Glomerular visceral epithelial cell (primary cell): ENCODE measurements around the gene RASL11B.

Experiments used
- DNase-seq: peaks from one replicate; pipeline ENCODE4 v3.0.0-alpha.2; 2016; ENCODE audit errors: extremely low spot score

Gene RASL11B

DNA sequence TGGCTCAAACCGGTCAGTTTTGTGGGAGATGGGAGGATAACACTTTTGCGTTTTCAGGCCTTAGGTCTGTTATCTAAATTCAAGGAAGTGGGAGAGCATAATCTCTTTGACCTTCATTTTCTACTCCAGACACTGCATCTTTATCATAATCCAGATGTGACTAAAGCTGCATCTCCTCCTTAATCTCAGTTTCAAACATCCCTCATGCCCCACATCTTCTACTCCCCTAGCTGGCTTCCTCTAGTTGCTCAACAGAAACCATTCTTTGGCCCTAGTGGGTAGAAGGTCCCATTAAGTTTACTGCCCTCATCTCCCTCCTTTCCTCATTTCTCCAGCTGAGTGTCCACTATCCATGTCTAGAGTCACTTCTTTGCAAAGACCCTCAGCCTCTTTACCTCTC, 18.8 kb upstream of the RASL11B start:
- DNase-seq = no peak

GRCh38 chr4:52843958-52844357, 18.2 kb upstream of the RASL11B start:
- no peak for DNase-seq

- DNase-seq = no peak
Measured at GRCh38 chr4:52844596-52844995, 17.5 kb upstream of the RASL11B start.

DNA sequence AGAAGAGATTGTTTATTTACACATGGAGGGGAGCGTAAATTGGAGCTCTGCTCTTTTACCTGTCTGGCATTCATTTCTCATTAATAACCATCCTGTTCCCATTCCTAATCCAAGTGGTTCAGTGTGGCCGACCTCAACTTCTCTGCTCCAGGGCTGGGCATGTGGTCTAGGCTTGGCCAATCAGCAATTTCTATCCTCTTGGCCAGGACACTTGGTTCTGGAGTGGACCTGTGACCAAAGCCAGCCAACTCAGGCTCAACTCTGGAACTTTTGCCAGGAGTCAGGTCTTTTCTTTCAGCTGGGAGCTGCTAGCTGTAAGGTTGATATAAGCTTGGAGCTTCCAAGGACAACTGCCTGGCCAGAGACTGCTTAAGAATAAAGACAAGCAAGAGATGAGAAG, 15.6 kb upstream of the RASL11B start:
- no peak for DNase-seq

GRCh38 chr4:52848254-52848653, 13.9 kb upstream of the RASL11B start:
- DNase-seq = no peak

DNA sequence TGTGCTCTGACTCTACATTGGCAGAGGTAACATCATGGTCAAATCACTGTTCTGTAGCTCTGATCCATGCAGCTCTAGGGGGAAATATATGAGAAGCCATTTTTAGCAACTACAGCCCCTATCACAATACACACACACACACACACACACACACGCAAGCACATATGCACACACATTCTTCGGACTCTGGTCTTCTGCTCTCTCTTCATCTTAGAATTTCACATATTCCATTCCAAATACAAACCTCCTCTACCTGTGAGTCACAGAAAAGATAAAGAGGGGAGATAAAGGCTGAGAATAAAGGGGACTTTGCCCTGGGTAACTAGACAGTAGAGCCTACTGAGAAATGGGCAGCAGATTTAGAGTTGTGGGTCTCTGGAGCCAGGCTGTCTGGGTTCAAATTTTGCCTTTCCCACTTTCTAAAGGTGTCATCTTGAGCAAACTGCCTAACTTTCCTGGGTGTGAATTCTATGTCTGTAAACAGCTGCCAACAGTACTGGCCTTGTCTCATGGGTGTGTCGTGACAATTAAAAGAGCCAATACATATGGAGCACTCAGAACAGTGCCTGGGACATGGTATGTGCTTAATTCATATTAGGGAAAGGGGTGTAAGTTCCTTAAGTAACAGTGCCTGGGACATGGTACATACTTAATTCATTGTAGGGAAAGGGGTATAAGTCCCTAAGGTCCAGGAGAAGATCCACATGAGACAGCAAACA, 11.6 kb upstream of the RASL11B start:
- no peak for DNase-seq

DNA sequence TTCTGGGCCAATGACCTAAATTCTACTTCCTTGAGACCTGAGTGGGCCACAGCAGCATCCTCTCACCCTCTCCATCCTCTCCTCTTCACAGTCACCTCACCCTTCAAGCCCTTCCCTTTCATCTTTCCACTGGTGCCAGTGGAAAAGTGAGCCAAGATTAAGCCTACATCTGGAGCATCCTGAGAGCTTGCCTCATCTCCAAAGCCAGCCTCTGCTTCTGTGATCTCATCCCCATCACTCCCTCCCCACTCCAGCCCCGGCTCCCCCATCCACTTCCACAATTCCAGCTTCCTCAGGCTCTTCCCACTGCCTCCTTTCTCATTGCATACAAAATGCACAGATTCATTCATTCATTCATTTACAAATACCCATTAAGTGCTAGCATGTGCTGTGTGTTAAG, 10.1 kb upstream of the RASL11B start:
- no peak for DNase-seq

GRCh38 chr4:52852711-52853110, 9.4 kb upstream of the RASL11B start:
- no peak for DNase-seq

DNA sequence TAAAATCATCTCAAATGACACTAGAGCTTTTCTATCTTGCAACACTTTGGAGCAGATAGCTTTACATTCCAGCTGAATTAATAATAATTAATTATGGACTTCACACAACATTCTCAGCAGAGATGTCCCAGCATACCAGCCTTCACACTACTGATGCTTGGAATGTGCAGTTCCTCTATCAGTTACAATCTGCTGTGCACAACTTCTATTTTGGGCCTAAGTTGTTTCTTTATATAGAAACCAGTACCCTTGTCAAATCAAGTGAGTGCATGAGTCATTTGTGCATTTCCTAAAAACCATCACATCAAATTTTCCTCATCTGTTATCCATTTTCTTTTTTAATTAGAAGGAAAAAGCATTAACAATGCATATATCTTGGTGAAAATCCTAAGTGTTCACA, 8.8 kb upstream of the RASL11B start:
- no peak for DNase-seq

GRCh38 chr4:52856801-52857200, 5.3 kb upstream of the RASL11B start:
- DNase-seq = no peak

GRCh38 chr4:52860361-52860760, 1.8 kb upstream of the RASL11B start:
- no peak for DNase-seq

DNA sequence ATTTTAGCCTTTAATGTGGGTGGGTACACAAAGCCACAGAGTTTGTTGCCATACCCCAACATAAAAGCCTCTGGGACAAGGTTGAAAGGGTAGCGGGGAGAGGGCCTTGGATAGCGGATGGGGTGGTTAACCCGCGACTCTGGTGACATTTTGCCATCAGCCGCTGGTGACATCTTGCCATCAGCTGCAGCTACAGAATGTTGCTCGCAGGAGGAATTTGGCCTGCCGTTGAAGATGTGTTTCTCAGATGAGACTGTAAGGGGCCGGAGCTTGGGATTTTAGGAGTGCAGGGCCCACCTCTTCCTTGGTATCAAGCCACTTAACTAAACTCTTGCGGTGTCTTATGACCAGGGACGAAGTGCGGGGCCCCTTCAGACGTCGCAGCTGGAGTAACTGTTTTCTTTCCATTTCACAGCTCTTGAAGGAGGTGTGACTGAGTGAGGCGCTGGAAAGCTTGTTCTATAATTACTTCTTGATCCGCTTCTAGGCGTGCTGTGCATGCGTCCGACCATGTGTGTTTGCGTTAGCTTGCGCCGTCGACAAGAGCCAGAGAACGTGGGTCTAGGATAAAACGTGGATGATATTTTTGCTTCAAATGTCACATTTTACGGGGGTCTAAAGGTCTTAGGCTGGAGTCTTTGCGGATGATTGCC, 820 bp upstream of the RASL11B start:
- DNase-seq = no peak

DNA sequence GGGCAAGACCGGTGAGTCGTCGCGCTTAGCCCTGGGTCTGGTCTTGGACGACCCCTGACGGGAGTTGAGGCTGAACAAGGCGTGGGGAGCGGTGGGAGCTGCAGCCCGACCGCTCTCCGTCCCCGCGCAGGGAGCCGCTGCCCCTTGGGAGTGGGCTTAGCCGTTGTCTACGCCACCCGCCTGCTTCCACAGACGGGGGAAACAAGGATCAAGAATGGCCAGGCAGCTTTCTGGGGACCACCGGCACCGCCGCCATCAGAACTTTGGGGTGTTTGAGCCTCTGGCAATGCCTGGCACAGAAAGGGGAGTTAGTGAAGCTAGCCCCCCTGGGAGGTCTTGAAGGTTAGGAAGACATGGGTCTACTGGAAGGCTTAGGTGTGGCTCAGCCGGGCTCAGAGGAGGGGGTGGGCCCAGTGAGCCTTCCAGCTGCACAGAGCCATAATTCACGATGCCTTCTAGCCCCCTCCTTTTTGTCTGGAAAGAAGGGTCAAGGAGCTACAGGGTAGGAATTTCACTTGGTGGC, 583 bp downstream of the RASL11B start:
- DNase-seq = no peak

GRCh38 chr4:52863324-52863723, 1.2 kb downstream of the RASL11B start:
- DNase-seq = no peak

DNA sequence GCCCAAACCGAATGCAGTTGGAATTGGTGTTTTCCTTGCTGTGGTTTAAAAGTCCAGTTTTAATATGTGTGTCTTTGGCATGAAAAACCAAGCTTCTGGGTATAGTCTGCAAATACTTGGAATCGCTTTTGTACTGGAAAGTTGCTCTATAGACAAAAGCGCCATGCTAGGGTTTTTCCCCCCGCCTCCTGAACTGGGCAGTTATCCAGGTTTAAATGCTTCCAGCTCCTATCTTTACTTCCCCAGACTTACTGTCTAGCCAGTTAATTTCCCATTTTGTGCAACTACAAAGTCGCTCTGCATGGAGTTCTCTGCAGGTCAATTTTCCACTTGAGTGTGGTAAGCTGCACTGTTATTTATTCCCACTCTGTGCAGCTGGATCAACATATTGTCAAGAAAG, 2.7 kb downstream of the RASL11B start:
- no peak for DNase-seq

DNA sequence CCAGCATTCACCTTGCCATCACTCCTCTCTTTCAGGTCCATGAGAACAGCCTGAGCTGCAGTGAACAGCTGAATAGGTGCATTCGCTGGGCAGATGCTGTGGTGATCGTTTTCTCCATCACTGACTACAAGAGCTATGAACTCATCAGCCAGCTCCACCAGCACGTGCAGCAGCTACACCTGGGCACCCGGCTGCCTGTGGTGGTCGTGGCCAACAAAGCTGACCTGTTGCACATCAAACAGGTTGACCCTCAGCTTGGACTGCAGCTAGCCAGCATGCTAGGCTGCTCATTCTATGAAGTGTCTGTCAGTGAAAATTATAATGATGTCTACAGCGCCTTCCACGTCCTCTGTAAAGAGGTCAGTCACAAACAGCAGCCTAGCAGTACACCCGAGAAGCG, 3.2 kb downstream of the RASL11B start:
- DNase-seq = no peak

- DNase-seq = no peak
Measured at GRCh38 chr4:52866734-52867133, 4.6 kb downstream of the RASL11B start.

GRCh38 chr4:52867163-52867562, 5.0 kb downstream of the RASL11B start:
- DNase-seq = no peak

DNA sequence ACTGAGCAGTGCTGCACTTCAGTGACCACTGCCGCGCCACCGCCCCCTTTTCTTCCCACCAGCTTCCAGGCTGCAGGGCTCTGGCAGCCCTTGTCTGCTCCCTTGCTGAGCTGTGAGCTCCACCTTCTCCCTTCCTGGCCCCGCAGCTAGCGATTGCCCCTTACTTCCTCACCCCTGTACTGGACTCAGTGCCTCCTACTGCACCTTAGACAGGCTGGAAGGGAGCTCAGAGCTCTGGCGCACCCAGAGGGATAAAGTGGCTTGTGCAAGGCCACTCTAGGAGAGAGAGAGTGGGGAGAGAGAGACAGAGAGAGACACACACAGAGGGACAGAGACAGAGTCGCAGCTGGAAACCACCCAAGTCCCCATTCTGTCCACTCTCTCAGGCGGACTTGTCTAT, 6.0 kb downstream of the RASL11B start:
- peak; percentile 11 for DNase-seq

- no peak for DNase-seq
Measured at GRCh38 chr4:52869196-52869595, 7.1 kb downstream of the RASL11B start.

- DNase-seq = no peak
Measured at GRCh38 chr4:52869656-52870055, 7.5 kb downstream of the RASL11B start.

DNA sequence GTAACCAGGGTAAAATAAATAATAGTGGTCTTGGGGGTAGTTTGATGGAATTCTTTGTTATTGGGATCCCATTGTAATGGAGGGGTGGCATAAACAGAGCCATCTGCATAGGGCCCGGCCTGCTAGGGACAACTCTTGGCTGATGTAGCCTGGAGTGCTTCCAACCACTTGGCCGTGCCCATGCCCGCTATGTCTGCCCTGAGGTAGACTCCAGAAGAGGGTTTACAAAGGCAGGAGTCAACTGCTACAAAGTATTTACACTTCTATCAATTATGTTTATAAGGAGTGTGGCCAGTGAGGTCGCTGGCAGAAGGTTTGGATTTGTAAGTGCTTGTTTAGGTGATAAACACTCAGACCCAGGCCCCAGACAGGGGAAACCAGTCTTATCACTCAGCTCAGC, 8.1 kb downstream of the RASL11B start:
- DNase-seq = no peak

DNA sequence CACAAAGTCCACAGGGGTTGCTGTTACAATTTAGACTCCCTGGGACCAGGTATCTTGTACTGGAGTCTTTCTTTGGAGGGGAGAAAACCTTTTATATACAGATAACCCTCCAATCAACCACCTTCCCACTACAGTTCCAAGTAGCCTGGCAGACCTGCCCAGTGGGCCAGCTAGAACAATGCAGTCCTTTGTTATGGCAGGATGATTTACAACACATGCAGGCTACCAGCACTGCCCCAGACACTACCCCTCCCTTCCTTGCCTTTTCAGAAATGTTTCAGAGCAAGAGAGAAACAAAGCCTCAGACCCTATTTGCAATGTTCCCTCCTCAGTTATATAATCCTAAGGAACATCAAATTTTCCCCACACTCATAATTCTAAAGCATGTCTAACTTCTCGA, 11.1 kb downstream of the RASL11B start:
- DNase-seq = no peak
